Bronchial epithelial cell (primary cell): Measurements from ENCODE around the gene YJU2. TPM values are rescaled to one million over a fixed set of nuclear protein-coding genes. Genes with fewer than 3 reads are reported as not detected.
"Not testable (repeated sequence)": the region's sequence is repeated elsewhere in the genome, so short reads cannot be mapped to it uniquely, and the experiment has no call there.

ENCODE experiments used
- DNase-seq: peaks from one replicate; pipeline ENCODE4 v3.0.0-alpha.2; 2010; ENCODE audit warnings: low read depth
- FAIRE-seq: peaks from 2 replicates; lab custom pipeline; 2011; peaks lifted over from hg19 to GRCh38; lab: Jason Lieb, UNC
- H3K27me3 ChIP-seq: 2 replicates; pipeline ENCODE4 v1.5.1; 2011; ENCODE audit warnings: low read length; ENCODE audit not compliant: control insufficient read depth, insufficient read depth
- H3K36me3 ChIP-seq: 2 replicates; pipeline ENCODE4 v1.5.1; 2011; ENCODE audit warnings: low read length; ENCODE audit not compliant: control insufficient read depth, insufficient read depth
- H3K4me3 ChIP-seq: 2 replicates; pipeline ENCODE4 v1.5.1; 2011; ENCODE audit warnings: mild to moderate bottlenecking, low read depth, low read length, control low read depth
- total RNA-seq: library from RNA; depleted of rRNA; stranded (reverse); fragments of >200 nt; gene quantifications from 2 replicates; pipeline ENCODE4 v1.2.1, GENCODE V29; 2014
- TF ChIP-seq, protein P1 (sequence below): IDR thresholded peaks from 2 replicates; pipeline ENCODE4 v1.5.1; 2011; ENCODE audit warnings: mild to moderate bottlenecking, moderate library complexity, low read length, control low read depth, inconsistent platforms; ENCODE audit not compliant: insufficient read depth, severe bottlenecking

YJU2 gene
- total RNA-seq, 1 donor from 2014 or later, result 19.0 TPM

DNA sequence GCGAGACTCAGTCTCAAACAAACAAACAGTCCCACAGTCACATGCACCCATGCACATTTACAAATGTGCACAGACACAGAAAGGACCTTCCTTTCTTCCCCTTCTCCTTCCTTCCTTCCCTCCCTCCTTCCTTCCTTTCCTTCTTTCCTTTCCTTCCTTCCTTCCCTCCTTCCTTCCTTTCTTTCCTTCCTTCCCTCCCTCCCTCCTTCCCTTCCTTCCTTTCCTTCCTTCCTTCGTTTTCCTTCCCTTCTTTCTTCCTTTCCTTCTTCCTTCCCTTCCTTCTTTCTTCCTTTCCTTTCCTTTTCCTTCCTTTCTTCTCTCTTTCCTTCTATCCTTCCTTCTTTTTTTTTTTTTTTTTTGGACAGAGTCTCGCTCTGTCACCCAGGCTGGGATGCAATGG lies 33.8 kb upstream of the YJU2 start:
- no peak overlapping the region for H3K4me3 ChIP-seq
- H3K36me3 ChIP-seq, result no peaks in the 10 kb centered on the region
- FAIRE-seq (no peak), DNase-seq (no peak)
- TF ChIP-seq, protein P1, sequence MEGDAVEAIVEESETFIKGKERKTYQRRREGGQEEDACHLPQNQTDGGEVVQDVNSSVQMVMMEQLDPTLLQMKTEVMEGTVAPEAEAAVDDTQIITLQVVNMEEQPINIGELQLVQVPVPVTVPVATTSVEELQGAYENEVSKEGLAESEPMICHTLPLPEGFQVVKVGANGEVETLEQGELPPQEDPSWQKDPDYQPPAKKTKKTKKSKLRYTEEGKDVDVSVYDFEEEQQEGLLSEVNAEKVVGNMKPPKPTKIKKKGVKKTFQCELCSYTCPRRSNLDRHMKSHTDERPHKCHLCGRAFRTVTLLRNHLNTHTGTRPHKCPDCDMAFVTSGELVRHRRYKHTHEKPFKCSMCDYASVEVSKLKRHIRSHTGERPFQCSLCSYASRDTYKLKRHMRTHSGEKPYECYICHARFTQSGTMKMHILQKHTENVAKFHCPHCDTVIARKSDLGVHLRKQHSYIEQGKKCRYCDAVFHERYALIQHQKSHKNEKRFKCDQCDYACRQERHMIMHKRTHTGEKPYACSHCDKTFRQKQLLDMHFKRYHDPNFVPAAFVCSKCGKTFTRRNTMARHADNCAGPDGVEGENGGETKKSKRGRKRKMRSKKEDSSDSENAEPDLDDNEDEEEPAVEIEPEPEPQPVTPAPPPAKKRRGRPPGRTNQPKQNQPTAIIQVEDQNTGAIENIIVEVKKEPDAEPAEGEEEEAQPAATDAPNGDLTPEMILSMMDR, result no peak
- no peaks in the 10 kb centered on the region for H3K27me3 ChIP-seq

DNA sequence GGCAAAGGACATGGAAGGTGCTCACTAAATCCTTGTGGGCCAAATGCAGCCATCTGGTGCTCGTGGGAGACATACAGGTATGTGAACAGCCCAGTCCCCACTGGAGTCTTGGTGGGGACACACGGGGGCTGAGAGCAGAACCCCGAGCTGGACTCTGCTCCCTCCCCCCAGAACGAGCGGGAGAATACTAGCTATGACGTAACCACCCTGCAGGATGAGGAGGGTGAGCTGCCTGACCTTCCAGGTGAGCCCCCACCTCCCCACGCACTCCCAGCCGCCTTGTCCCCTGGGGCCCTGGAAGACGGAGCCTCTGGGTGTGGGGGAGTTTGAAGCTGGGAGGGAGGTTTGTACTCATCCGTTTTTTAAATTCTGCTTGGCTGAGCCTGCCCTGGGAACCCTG lies 31.1 kb upstream of the YJU2 start:
- no peaks in the 10 kb centered on the region for H3K27me3 ChIP-seq
- no peak for FAIRE-seq
- TF ChIP-seq, protein P1, result no peak
- DNase-seq, result no peak
- H3K4me3 ChIP-seq, result no peak overlapping the region
- no peaks in the 10 kb centered on the region for H3K36me3 ChIP-seq

DNA sequence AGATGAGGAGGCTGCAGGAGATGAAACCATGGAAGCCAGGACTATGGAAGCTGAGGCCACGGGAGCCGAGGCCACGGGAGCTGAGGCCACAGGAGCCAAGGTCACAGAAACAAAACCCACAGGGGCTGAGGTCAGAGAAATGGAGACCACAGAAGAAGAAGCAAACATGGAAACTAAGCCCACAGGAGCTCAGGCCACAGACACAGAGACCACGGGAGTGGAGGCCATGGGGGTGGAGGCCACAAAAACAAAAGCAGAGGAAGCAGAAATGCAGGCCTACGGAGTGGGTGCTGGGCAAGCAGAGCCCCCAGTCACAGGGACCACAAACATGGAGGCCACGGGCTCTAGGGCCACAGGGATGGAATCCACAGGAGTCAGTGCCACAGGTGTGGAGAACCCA lies 30.0 kb upstream of the YJU2 start:
- FAIRE-seq (no peak), DNase-seq (no peak)
- Histone ChIP-seq H3K27me3 (no peaks in the 10 kb centered on the region), H3K36me3 (no peaks in the 10 kb centered on the region), H3K4me3 (no peak overlapping the region)
- TF ChIP-seq, protein P1, result no peak

DNA sequence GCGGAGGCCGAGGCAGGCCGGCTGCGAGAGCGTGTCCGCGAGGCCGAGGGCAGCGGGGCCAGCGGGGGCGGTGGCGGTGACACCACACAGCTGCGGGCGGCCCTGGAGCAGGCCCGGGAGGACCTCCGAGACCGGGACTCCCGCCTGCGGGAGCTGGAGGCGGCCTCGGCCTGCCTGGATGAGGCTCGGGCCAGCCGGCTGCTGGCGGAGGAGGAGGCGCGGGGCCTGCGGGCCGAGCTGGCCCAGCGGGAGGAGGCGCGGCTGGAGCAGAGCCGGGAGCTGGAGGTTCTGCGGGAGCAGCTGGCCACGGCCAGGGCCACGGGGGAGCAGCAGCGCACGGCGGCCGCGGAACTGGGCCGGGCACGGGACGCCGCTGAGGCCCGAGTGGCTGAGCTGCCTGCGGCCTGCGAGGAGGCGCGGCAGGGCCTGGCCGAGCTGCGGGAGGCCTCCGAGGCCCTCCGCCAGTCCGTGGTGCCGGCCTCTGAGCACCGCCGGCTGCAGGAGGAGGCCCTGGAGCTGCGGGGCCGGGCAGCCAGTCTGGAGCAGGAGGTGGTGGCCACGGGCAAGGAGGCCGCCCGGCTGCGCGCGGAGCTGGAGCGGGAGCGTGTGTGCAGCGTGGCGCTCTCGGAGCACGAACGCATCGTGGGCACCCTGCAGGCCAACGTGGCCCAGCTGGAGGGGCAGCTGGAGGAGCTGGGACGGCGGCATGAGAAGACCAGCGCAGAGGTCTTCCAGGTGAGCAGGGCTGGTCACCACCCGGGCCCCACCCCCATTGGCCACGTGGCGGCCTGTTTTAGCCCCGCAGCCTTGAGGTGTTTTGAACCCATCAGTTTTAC lies 29.2 kb upstream of the YJU2 start:
- no peaks in the 10 kb centered on the region for H3K27me3 ChIP-seq
- TF ChIP-seq, protein P1, result no peak

DNA sequence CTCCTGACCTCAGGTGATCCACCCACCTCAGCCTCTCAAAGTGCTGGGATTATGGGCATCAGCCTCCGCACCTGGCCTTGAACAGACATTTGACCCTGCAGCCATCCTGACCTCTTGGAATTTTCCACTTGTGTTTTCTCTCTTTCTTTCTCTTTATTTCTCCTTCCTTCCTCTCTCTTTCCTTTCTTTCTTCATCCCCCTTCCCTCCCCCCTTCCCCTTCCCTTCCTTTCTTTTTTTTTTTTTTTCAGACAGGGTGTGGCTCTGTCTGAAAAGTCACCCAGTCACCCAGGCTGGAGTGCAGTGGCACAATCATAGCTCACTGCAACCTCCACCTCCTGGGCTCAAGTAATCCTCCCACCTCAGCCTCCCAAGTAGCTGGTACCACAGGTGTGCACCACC lies 28.4 kb upstream of the YJU2 start:
- DNase-seq, H3K27me3 ChIP-seq, FAIRE-seq, H3K36me3 ChIP-seq, H3K4me3 ChIP-seq: not testable (repeated sequence)

More for the DNA sequence above, 29.2 kb upstream of the YJU2 start:
- Histone ChIP-seq H3K36me3 (no peaks in the 10 kb centered on the region), H3K4me3 (no peak overlapping the region)
- FAIRE-seq, result no peak
- DNase-seq, result no peak

DNA sequence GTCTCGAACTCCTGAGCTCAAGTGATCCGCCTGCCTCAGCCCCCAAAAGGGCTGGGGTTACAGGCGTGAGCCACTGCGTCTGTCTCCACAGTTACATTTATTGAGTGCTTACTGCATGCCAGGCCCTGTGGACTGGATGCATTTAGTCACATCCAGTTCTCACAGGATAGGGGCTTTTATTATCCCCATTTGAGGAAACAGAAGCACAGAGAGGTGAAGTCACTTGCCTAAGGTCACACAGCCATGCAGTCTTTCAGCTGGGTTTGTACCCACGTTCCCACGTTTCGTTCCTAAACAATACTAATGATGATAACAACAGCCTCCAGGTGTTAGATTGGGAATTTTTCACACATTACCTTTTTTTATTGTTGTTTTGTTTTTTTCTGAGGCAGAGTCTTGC lies 26.7 kb upstream of the YJU2 start:
- Histone ChIP-seq H3K36me3 (no peaks in the 10 kb centered on the region), H3K27me3 (no peaks in the 10 kb centered on the region), H3K4me3 (no peak overlapping the region)
- TF ChIP-seq, protein P1, result no peak
- DNase-seq (no peak), FAIRE-seq (peak; percentile 32)
